Measurements from ENCODE around the gene HAUS5. TPM values are rescaled to one million over a fixed set of nuclear protein-coding genes. Genes with fewer than 3 reads are reported as not detected.

Gene HAUS5
- total RNA-seq, 1 experiment from 2014 or later = 21.3 TPM

DNA sequence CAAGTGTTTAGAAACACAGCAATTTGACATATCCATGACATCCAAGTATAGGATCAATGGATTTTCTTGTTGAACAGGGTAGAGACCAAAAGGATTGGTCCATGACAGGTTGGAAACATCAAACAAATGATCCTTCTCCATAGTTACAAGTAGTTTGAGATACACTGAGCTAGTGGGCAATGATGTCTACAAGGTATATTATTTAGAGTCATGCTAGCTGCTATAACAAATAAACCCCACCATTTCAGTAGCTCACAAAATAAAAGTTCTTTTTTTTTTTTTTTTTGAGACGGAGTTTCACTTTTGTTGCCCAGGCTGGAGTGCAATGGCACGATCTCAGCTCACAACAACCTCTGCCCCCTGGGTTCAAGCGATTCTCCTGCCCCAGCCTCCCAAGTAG is 4.9 kb upstream of the HAUS5 start:
- no peak for DNase-seq (ENCODE audit: low read depth)

DNA sequence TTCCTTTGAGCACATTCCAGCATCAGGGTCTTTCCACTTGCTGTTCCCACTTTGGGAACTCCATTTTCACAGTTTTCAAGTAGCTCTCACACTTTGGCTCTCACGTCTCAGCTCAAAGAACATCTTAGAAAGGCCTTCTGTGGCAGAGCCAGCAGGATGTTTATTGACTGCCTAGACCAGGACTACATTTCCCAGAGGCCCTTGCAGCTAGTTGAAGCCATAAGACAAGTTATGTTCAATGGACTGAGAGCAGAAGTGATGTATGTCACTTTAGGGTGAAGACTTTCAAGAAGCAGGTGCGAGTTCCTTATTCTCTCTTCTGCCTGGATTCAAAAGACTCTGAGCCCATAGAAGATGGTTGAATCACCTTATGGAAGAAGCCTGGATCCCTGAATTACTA is 4.3 kb upstream of the HAUS5 start:
- DNase-seq (ENCODE audit: low read depth) = no peak

DNA sequence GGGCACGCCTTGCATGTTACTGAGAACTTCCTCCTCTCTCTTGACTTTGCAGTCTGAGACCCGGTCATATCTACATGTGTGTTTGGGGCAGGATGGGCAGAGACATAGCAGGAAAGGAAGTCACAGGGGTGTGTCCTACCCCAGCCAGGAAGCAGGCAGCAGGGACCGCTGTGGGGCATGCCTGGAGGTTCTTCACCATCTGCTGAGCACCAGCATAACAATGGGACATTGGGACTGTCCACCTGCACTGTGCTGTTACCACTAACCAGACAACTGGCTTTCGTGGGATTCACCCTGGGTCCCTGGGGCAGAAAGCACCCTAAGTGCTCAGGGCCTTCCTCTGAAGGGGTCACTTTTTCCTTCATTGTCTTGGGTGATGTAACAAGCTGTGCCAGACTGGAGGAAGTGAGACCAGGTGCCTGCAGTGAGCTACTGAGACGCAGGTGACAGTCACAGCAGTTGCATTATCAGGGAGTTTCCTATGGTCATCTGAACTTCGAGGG is 2.6 kb upstream of the HAUS5 start:
- DNase-seq (ENCODE audit: low read depth) = no peak

- DNase-seq (ENCODE audit: low read depth) = no peak
These were observed 344 bp upstream of the HAUS5 start for GRCh38 chr19:35612224-35612558.

DNA sequence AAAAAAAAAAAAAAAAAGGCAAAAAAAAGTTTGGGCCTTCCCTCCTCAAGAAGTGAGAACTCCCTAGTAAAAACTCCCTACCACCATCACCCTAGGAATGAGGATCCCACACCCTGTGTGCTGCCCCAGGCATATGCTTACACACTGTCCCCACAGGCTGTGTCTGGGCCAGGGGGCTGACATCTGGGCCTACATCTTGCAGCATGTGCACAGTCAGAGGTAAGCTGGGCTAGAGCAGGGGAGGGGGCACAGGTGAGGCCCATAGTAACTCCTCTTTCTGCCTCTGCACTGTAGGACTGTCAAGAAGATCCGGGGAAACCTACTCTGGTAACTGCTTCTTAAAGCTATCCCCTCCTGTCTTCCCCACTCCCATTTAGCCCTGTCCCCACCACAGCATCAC is 1.0 kb downstream of the HAUS5 start:
- DNase-seq (ENCODE audit: low read depth) = no peak

- DNase-seq (ENCODE audit: low read depth) = no peak
These were observed 2.5 kb downstream of the HAUS5 start for GRCh38 chr19:35615036-35615435.

DNA sequence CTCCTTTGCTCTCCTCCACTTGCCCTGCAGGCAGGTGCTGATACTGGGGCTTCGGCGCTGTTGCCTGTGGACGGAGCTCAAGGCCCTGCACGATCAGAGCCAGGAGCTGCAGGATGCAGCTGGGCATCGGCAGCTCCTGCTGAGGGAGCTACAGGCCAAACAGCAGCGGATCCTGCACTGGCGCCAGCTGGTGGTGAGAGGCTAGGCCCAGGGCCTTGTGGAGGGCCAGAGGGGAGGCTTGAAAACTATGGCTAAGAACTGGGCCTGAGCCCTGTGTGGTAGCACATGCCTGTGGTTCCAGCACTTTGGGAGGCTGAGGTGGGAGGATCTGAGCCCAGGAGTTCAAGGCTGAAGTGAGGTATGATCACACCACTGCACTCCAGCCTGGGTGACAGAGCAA is 6.3 kb downstream of the HAUS5 start:
- no peak for DNase-seq (ENCODE audit: low read depth)

- DNase-seq (ENCODE audit: low read depth) = no peak
These were observed 6.9 kb downstream of the HAUS5 start for GRCh38 chr19:35619290-35619923.

GRCh38 chr19:35620001-35620400 is 7.5 kb downstream of the HAUS5 start:
- no peak for DNase-seq (ENCODE audit: low read depth)

- no peak for DNase-seq (ENCODE audit: low read depth)
These were observed 9.2 kb downstream of the HAUS5 start for GRCh38 chr19:35621708-35622107.

DNA sequence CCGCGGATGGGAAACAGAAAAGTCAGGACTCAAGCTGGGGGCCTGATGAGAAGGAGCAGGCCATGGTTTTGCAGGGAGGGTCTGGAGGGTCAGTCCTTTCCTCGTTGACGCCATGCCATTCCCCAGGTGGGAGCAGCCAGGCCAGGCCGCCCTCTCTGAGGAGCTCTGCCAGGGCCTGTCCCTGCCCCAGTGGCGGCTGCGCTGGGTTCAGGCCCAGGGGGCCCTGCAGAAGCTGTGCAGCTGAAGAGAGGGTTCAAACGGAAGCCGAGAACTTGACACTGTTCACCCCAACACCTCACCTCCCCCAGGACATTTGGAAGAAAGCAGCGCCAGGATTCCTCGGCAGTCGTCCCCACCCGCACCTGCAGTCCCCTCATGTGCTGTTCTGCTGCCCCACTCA is 10.2 kb downstream of the HAUS5 start:
- no peak for DNase-seq (ENCODE audit: low read depth)

DNA sequence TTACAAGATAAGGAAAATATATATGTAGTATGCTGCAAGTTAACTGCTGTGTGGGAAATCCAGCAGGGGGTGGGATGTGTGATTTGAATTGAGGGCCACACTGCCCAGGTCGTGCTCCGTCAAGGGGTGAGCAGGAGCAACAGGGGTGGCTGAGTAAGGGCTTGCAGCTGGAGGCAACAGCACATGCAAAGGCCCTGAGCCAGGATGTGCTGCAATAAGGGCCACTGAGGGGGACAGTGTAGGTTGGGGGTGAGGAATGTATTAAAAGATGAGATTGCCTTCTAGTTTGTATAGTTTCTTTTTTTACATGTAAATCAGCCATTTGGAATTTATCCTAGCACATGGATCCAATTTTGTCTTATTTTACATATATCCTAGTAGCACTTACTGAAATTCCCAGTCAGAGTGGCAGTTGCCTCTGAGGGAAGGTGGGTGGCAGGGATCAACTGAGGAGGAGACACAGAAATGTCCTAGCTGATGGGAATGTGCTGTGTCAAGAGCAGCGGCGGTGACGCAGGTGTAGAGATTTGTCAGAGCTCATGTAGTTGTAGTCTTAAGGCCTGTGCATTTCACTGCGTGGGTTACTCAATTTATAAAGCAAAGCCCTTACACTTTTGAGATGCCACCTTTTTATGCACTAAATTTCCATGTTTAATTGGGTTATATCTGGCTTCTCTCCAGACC is 10.9 kb downstream of the HAUS5 start:
- no peak for DNase-seq (ENCODE audit: low read depth)

DNA sequence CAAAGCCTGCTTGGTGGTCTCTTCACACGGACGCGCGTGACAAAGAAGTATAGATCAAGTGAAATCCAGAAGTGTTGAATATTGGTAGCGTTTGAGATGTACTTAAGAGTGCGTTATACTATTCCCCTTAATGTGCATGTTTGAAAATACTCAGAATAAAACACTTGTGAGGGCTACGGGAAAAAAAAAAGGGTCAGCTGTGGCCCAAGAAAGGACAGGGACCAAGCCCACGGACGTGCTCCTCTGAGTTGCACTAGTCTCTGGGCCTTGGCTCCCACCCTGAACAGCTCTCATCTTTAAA is 15.7 kb downstream of the HAUS5 start:
- DNase-seq (ENCODE audit: low read depth) = no peak

GRCh38 chr19:35628565-35629331 is 16.2 kb downstream of the HAUS5 start, which contains the start of gene RBM42:
Gene RBM42 (plus strand): TSS chr19:35629036. CDS start chr19:35629154, 118 bp downstream.
- DNase-seq (ENCODE audit: low read depth) = peak; percentile 99

- no peak for DNase-seq (ENCODE audit: low read depth)
These were observed 16.7 kb downstream of the HAUS5 start for GRCh38 chr19:35629332-35629633.

DNA sequence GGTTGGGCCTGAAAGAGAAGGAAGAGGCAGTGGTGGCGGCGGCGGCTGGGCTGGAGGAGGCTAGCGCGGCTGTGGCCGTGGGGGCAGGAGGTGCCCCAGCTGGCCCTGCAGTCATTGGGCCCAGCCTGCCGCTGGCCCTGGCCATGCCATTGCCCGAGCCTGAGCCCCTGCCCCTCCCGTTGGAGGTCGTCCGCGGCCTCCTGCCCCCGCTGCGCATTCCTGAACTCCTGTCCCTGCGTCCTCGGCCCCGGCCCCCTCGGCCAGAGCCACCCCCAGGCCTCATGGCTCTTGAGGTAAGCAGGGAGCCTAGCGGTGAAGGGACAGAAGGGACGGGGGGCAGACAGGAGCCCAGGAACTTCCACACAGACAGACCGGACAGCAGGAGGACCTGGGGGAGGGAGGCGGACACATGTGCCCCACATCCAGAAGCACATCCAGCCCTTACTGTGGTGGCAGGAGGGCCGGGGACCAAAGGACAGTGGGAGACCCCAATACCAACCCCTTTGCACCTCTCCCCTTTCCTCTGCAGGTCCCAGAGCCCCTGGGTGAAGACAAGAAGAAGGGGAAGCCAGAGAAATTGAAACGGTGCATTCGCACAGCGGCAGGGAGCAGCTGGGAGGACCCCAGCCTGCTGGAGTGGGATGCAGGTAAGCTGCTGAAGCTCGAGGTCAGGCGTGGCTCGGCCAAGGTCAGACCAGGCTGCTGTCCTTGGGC is 21.3 kb downstream of the HAUS5 start:
- no peak for DNase-seq (ENCODE audit: low read depth)

DNA sequence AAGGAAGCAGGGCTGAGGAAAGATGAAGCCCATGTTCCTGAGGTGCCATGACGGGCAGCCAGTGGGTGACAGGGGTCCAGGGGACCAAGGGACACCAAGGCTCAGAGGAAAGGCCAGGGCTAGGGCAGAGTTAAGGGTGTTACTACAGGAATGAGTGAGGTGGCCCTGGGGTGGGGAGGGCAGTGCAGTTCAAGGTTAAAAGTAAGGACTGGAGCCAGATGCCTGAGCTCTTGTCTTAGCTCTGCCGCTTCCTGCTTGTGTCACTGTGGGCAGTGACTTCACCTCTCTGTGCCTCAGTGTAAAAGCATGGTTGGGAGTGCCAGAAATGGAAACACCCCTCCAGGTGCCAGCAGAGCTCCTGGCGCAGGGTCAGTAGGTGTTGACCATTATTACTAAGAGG is 24.1 kb downstream of the HAUS5 start:
- no peak for DNase-seq (ENCODE audit: low read depth)

DNA sequence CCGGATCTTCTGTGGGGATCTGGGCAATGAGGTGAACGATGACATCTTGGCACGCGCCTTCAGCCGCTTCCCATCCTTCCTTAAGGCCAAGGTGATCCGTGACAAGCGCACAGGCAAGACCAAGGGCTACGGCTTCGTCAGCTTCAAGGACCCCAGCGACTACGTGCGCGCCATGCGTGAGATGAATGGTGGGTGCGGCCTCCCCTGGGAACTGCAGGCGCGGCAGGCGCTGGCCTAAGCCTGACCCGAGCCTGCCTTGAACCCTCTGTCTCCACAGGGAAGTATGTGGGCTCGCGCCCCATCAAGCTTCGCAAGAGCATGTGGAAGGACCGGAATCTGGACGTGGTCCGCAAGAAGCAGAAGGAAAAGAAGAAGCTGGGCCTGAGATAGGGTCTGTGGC is 24.6 kb downstream of the HAUS5 start:
- DNase-seq (ENCODE audit: low read depth) = no peak

GRCh38 chr19:35639321-35639639 is 26.7 kb downstream of the HAUS5 start:
- DNase-seq (ENCODE audit: low read depth) = no peak

- no peak for DNase-seq (ENCODE audit: low read depth)
These were observed 27.3 kb downstream of the HAUS5 start for GRCh38 chr19:35639863-35640262.

GRCh38 chr19:35641515-35642151 is 29.1 kb downstream of the HAUS5 start, which contains the start of gene ETV2:
Gene ETV2 (plus strand): TSS chr19:35641745. CDS start chr19:35642461, 716 bp downstream.
- peak; percentile 42 for DNase-seq (ENCODE audit: low read depth)

DNA sequence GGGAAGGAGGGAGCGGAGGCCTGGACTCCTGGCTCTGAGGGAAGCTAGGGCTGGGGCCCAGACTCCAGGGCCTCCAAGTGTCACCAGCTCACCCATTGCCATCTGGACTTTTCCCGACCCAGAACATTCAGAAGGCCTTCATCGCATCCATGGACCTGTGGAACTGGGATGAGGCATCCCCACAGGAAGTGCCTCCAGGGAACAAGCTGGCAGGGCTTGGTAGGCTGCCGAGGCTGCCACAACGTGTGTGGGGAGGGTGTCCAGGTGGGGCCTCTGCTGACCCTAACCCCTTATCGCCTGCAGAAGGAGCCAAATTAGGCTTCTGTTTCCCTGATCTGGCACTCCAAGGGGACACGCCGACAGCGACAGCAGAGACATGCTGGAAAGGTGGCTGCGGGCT is 29.8 kb downstream of the HAUS5 start:
- no peak for DNase-seq (ENCODE audit: low read depth)

Data from Daoy (cell line).